ENCODE measurements around the gene EYS. TPM values are rescaled to one million over a fixed set of nuclear protein-coding genes. Genes with fewer than 3 reads are reported as not detected.

Gene EYS
- total and polyA plus RNA-seq, 2 of the 8 experiments (the other 6 are each of a cell fraction or from before 2014, with no cell fraction given), result 0.05 to 0.13 TPM

DNA sequence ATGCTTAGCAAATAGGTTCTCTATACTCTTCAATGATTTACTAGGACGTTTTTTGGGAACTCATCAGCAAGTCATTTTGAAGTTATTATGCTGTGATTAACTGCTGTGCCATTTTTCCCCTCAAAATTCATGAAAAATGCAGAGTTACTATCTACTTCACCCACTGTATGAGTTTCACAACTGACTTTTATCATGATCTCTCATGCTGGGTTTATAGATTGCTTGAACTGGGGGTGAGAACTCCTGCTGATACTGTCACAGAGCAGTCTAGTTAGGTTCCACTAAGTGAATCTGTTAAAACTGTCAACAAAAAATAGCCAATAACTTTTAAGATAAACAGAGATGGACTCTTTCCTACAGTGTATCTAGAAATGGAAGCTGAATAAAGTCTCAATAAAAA lies 136.7 kb downstream of the EYS start:
- Histone ChIP-seq H3K4me2 (ENCODE audit: insufficient read depth in 1 of 2, low read depth in 2 of 2, low read length in 2 of 2) (peak overlapping the region; percentile 62 to 66), H3K4me1 (replicated peaks in 1 of 4; ENCODE audit: control insufficient read depth in 3 of 4, insufficient read depth in 4 of 4, low read length in 3 of 4) (peaks cover 0 to 20% (median 6%) of the 10 kb centered on the region in 4 experiments; a peak in 3 of 7 replicates), H4K20me1 (replicated peaks in 1 of 2; ENCODE audit: control insufficient read depth in 1 of 2, insufficient read depth in 2 of 2, low read length in 2 of 2) (no peaks in the 10 kb centered on the region), H4K8ac (ENCODE audit: extremely low read depth, insufficient read depth, low read length) (no peak overlapping the region), H3K4me3 (ENCODE audit: extremely low read depth in 1 of 4, insufficient read depth in 2 of 4, low read depth in 3 of 4, low read length in 4 of 4) (peak overlapping the region in 1 of 4 experiments; percentile 42; a peak in 1 of 8 replicates), H3K23me2 (ENCODE audit: low read depth, low read length) (no peaks in the 10 kb centered on the region), H2BK15ac (ENCODE audit: low read length) (no peak overlapping the region), H3K23ac (ENCODE audit: insufficient read length) (no peak overlapping the region), H3K27ac (ENCODE audit: low read depth, low read length) (peak overlapping the region; percentile 32; the same call in 1 of the 2 replicates), H2BK12ac (ENCODE audit: low read depth, low read length) (no peak overlapping the region), H2AFZ (ENCODE audit: low read length) (no peak overlapping the region), H4K91ac (replicated peaks; ENCODE audit: insufficient read length, low read length) (no peak overlapping the region), H3K56ac (replicated peaks; ENCODE audit: insufficient read length, low read depth, low read length) (no peak overlapping the region), H3K79me2 (ENCODE audit: control insufficient read depth in 1 of 2, insufficient read depth in 2 of 2, low read length in 2 of 2) (no peaks in the 10 kb centered on the region), H3K9ac (replicated peaks in 1 of 4; ENCODE audit: extremely low read depth in 1 of 4, low read depth in 3 of 4, low read length in 3 of 4) (no peak overlapping the region), H2AK5ac (ENCODE audit: low read depth, low read length) (no peak overlapping the region), H4K5ac (ENCODE audit: insufficient read length, low read depth, low read length) (peak overlapping the region; percentile 85), H3K36me3 (ENCODE audit: control insufficient read depth in 2 of 4, insufficient read depth in 4 of 4, low read length in 3 of 4) (no peaks in the 10 kb centered on the region; a peak in 1 of 8 replicates), H3K27me3 (replicated peaks in 1 of 4; ENCODE audit: control insufficient read depth in 3 of 4, extremely low read depth in 1 of 4, insufficient read depth in 3 of 4, low read length in 3 of 4) (no peaks in the 10 kb centered on the region), H3K18ac (ENCODE audit: extremely low read depth, low read length) (peak overlapping the region; percentile 34; the same call in 1 of the 2 replicates), H3K9me3 (ENCODE audit: insufficient read depth in 2 of 2, low read depth in 1 of 2, low read length in 1 of 2) (no peaks in the 10 kb centered on the region), H2BK20ac (ENCODE audit: low read length) (peak overlapping the region; percentile 24), H3K79me1 (ENCODE audit: low read depth, low read length) (no peaks in the 10 kb centered on the region), H2BK120ac (replicated peaks; ENCODE audit: low read depth, low read length) (no peak overlapping the region), H3K14ac (ENCODE audit: insufficient read length) (no peak overlapping the region), H2BK5ac (ENCODE audit: low read depth, low read length) (peak overlapping the region; percentile 36; the same call in 1 of the 2 replicates), H3K4ac (replicated peaks; ENCODE audit: insufficient read length, low read depth, low read length) (no peak overlapping the region)
- CTCF ChIA-PET (ENCODE audit: partially characterized antibody), result interaction anchor here (0.5 to 0.7 kb wide), 2 partner anchors 92 to 319 kb away, joined by 3 read pairs; no protein-coding TSS in a partner anchor
- POLR2A ChIA-PET (ENCODE audit: partially characterized antibody), result interaction anchor here (0.6 kb wide), 1 partner anchor 434 kb away, joined by 3 read pairs; no protein-coding TSS in a partner anchor
- FAIRE-seq, result no peak
- no peak for DNase-seq (ENCODE audit: low read depth in 1 of 2, low spot score in 2 of 2)
- 18% methylated on average over 1 of the region's 1 CpG; no CpG with 5 or more reads in 1 of the 2 experiments for WGBS, 2 experiments (ENCODE audit: extremely low coverage in 1 of 2, insufficient coverage in 1 of 2, insufficient read length in 1 of 2, insufficient replicate concordance in 2 of 2, low coverage in 1 of 2, low lambda C conversion rate in 2 of 2, missing lambda C conversion rate in 1 of 2)
- no peak for TF ChIP-seq MAFK (IDR thresholded peaks at IDR 0.05; ENCODE audit: low read depth, low read length)
- no peak for TF ChIP-seq TAF7 (optimal IDR thresholded peaks at IDR 0.05; ENCODE audit: borderline replicate concordance, low read depth, low read length)
- TF ChIP-seq RBBP5 (IDR thresholded peaks at IDR 0.05; ENCODE audit: borderline replicate concordance, low read depth, low read length), result no peak
- TF ChIP-seq TBP (IDR thresholded peaks at IDR 0.05; ENCODE audit: low read depth, low read length), result no peak
- TF ChIP-seq SRF (IDR thresholded peaks at IDR 0.05; ENCODE audit: low read depth, low read length), result no peak
- TF ChIP-seq, protein P1, sequence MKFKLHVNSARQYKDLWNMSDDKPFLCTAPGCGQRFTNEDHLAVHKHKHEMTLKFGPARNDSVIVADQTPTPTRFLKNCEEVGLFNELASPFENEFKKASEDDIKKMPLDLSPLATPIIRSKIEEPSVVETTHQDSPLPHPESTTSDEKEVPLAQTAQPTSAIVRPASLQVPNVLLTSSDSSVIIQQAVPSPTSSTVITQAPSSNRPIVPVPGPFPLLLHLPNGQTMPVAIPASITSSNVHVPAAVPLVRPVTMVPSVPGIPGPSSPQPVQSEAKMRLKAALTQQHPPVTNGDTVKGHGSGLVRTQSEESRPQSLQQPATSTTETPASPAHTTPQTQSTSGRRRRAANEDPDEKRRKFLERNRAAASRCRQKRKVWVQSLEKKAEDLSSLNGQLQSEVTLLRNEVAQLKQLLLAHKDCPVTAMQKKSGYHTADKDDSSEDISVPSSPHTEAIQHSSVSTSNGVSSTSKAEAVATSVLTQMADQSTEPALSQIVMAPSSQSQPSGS (IDR thresholded peaks at IDR 0.05; ENCODE audit: low read length), result no peak
- TF ChIP-seq, protein P2, sequence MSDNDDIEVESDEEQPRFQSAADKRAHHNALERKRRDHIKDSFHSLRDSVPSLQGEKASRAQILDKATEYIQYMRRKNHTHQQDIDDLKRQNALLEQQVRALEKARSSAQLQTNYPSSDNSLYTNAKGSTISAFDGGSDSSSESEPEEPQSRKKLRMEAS (IDR thresholded peaks at IDR 0.05), result no peak
- TF ChIP-seq KDM5A (IDR thresholded peaks at IDR 0.05; ENCODE audit: low read length), result no peak
- TF ChIP-seq, protein P3, sequence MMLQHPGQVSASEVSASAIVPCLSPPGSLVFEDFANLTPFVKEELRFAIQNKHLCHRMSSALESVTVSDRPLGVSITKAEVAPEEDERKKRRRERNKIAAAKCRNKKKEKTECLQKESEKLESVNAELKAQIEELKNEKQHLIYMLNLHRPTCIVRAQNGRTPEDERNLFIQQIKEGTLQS (IDR thresholded peaks at IDR 0.05; ENCODE audit: insufficient read depth, low read depth, low read length), result no peak
- no peak for TF ChIP-seq NANOG (IDR thresholded peaks at IDR 0.05; ENCODE audit: insufficient read depth, low read depth, low read length, poor library complexity, severe bottlenecking)
- TF ChIP-seq EGR1 (IDR thresholded peaks at IDR 0.05; ENCODE audit: borderline replicate concordance, low read depth, low read length), result no peak

Data from H1 (cell line).